EH (cell line): Measurements from ENCODE around the gene HSFX3.
"Not testable (repeated sequence)": the region's sequence is repeated elsewhere in the genome, so short reads cannot be mapped to it uniquely, and the experiment has no call there.

Source experiments
- DNase-seq: peaks from one replicate; pipeline ENCODE4 v3.0.0-alpha.2; 2015; ENCODE audit warnings: low read depth

HSFX3 gene

GRCh38 chrX:149549701-149550100 is at the start of gene HSFX3:
HSFX3 (minus strand) TSS chrX:149549924; CDS start chrX:149549852, 72 bp downstream.
- not testable (repeated sequence) for DNase-seq

- DNase-seq, result not testable (repeated sequence)
Observed at GRCh38 chrX:149598603-149599002, 48.9 kb upstream of the HSFX3 start.

- not testable (repeated sequence) for DNase-seq
Observed at GRCh38 chrX:149595943-149596342, 46.2 kb upstream of the HSFX3 start.

- DNase-seq, result not testable (repeated sequence)
Observed at GRCh38 chrX:149595214-149595613, 45.5 kb upstream of the HSFX3 start, which contains the start of gene HSFX2. HSFX2 (minus strand) TSS chrX:149595314; CDS start chrX:149594700, 614 bp downstream.

GRCh38 chrX:149590993-149591392 is 41.3 kb upstream of the HSFX3 start:
- DNase-seq, result not testable (repeated sequence)

GRCh38 chrX:149587359-149587758 is 37.6 kb upstream of the HSFX3 start, which contains the start of gene MAGEA9B:
MAGEA9B (minus strand) TSS chrX:149587459; CDS start chrX:149583179, 4,280 bp downstream.
- not testable (repeated sequence) for DNase-seq

GRCh38 chrX:149585631-149586030 is 35.9 kb upstream of the HSFX3 start:
- not testable (repeated sequence) for DNase-seq

- DNase-seq, result not testable (repeated sequence)
Observed at GRCh38 chrX:149573456-149573855, 23.7 kb upstream of the HSFX3 start.

GRCh38 chrX:149572743-149573142 is 23.0 kb upstream of the HSFX3 start:
- no peak for DNase-seq

GRCh38 chrX:149571770-149572169 is 22.0 kb upstream of the HSFX3 start:
- DNase-seq, result no peak

GRCh38 chrX:149570668-149571067 is 20.9 kb upstream of the HSFX3 start:
- DNase-seq, result peak; percentile 81

GRCh38 chrX:149569770-149570169 is 20.0 kb upstream of the HSFX3 start:
- DNase-seq, result no peak

- DNase-seq, result no peak
Observed at GRCh38 chrX:149568701-149569296, 19.1 kb upstream of the HSFX3 start.

GRCh38 chrX:149567621-149568417 is 18.1 kb upstream of the HSFX3 start:
- no peak for DNase-seq

GRCh38 chrX:149563359-149563758 is 13.6 kb upstream of the HSFX3 start:
- DNase-seq, result no peak

- DNase-seq, result not testable (repeated sequence)
Observed at GRCh38 chrX:149555251-149555650, 5.5 kb upstream of the HSFX3 start.

GRCh38 chrX:149551939-149552248 is 2.2 kb upstream of the HSFX3 start:
- DNase-seq, result not testable (repeated sequence)

GRCh38 chrX:149551245-149551938 is 1.7 kb upstream of the HSFX3 start:
- not testable (repeated sequence) for DNase-seq

- not testable (repeated sequence) for DNase-seq
Observed at GRCh38 chrX:149550454-149550853, 730 bp upstream of the HSFX3 start.

- DNase-seq, result not testable (repeated sequence)
Observed at GRCh38 chrX:149547782-149548181, 1.9 kb downstream of the HSFX3 start.

- not testable (repeated sequence) for DNase-seq
Observed at GRCh38 chrX:149546962-149547361, 2.8 kb downstream of the HSFX3 start.
